Measurements from ENCODE around the gene IFIH1. TPM values are rescaled to one million over a fixed set of nuclear protein-coding genes. Genes with fewer than 3 reads are reported as not detected.

Gene IFIH1
- total and polyA plus RNA-seq, 2 experiments from 2014 or later = 1.7 to 10.1 TPM

DNA sequence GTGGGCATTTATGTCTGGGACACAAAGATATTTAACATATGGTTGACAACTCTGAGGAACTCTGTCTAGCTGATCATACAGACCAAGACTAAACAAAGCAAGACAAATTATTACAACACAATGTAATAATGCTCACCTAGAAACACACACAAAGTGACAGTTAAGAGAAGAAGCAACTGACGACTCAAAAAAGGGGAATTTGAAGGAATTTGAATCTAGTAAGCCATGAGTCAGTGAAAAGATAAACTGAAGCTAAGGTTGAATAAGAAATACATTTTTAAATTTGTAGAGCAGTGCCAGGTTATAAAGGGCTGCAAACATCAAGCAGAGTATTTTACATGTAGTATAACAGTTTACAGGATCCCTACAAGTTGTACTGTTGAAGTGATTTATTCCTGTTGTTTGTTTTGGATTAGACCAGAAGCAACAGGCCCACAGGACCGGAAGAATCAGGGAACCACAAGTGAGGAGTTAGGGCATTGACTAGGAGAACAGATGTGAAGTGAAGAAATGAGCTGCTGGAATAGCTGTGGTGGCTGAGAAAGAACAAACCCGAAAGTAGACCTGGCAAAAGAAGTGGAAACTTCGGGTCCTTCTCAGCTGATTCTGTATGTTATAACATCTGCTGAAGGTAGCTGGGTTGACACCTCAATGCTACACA is 35.6 kb downstream of the IFIH1 start:
- H3K27me3 ChIP-seq = no peaks in the 10 kb centered on the region
- H3K27ac ChIP-seq = no peak overlapping the region
- WGBS (ENCODE audit: low lambda C conversion rate, missing lambda C conversion rate) = 87% methylated on average over 4 of the region's 4 CpGs
- no peak for TF ChIP-seq EZH2 (IDR thresholded peaks at IDR 0.05; ENCODE audit: borderline replicate concordance)
- no peak for TF ChIP-seq EZH2phosphoT487 (IDR thresholded peaks at IDR 0.05; ENCODE audit: low read depth, severe bottlenecking, unreplicated experiment)
- TF ChIP-seq, protein P1, sequence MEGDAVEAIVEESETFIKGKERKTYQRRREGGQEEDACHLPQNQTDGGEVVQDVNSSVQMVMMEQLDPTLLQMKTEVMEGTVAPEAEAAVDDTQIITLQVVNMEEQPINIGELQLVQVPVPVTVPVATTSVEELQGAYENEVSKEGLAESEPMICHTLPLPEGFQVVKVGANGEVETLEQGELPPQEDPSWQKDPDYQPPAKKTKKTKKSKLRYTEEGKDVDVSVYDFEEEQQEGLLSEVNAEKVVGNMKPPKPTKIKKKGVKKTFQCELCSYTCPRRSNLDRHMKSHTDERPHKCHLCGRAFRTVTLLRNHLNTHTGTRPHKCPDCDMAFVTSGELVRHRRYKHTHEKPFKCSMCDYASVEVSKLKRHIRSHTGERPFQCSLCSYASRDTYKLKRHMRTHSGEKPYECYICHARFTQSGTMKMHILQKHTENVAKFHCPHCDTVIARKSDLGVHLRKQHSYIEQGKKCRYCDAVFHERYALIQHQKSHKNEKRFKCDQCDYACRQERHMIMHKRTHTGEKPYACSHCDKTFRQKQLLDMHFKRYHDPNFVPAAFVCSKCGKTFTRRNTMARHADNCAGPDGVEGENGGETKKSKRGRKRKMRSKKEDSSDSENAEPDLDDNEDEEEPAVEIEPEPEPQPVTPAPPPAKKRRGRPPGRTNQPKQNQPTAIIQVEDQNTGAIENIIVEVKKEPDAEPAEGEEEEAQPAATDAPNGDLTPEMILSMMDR (IDR thresholded peaks at IDR 0.05; ENCODE audit: poor library complexity) = no peak
- no peak overlapping the region for H2AFZ ChIP-seq
- no peak overlapping the region for H3K4me3 ChIP-seq
- H3K9me3 ChIP-seq (ENCODE audit: low read depth) = no peaks in the 10 kb centered on the region
- H4K20me1 ChIP-seq (ENCODE audit: insufficient read depth, poor library complexity, severe bottlenecking) = no peaks in the 10 kb centered on the region
- no peaks in the 10 kb centered on the region for H3K4me1 ChIP-seq (ENCODE audit: insufficient read depth)
- H3K9me2 ChIP-seq (replicated peaks; ENCODE audit: insufficient read depth) = no peaks in the 10 kb centered on the region
- no peaks in the 10 kb centered on the region for H3K79me2 ChIP-seq
- no peak overlapping the region for H3K4me2 ChIP-seq
- DNase-seq (ENCODE audit: low spot score) = no peak
- H3K36me3 ChIP-seq (replicated peaks; ENCODE audit: insufficient read depth, low read depth) = no peaks in the 10 kb centered on the region

DNA sequence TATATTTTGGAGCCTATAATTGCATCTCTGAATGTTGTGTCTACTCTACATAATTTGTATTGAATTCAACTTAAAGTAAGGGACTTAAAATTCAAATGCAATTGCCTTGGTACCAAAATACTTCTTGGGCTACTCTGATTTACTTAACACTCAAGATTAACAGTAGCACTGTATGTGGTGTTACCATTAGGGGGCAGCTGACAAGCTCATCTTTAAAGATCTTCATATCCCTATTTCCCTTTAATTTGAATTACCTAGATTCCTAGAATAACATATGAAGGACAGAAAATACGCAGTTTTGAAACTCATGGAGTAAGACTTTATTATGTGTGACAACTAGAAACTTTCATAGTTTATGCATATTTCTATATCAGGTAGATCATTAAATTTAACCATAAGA is 37.8 kb downstream of the IFIH1 start:
- H3K27me3 ChIP-seq = no peaks in the 10 kb centered on the region
- TF ChIP-seq EZH2 (IDR thresholded peaks at IDR 0.05; ENCODE audit: borderline replicate concordance) (no peak), EZH2phosphoT487 (IDR thresholded peaks at IDR 0.05; ENCODE audit: low read depth, severe bottlenecking, unreplicated experiment) (no peak)
- TF ChIP-seq, protein P1 (IDR thresholded peaks at IDR 0.05; ENCODE audit: poor library complexity) = no peak
- no peak for DNase-seq (ENCODE audit: low spot score)

DNA sequence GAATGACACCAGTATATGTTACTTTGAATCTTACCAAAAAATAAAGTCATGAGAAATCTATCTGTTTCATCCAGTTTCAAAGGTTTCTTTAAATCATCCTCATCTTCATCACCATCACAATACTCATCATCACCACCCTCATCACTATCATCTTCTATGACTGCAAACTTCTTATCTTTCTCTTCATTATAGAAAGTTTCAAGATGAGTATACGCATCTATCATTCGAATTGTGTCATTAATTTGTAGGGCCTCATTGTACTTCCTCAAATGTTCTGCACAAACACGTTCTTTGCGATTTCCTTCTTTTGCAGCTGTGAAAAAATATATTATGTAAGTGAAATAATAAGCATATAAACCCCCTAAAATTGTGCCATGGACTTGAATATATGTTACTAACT is 41.1 kb downstream of the IFIH1 start:
- no peaks in the 10 kb centered on the region for H3K9me2 ChIP-seq (replicated peaks; ENCODE audit: insufficient read depth)
- TF ChIP-seq, protein P1 (IDR thresholded peaks at IDR 0.05; ENCODE audit: poor library complexity) = no peak
- no peak for TF ChIP-seq EZH2phosphoT487 (IDR thresholded peaks at IDR 0.05; ENCODE audit: low read depth, severe bottlenecking, unreplicated experiment)
- no peak for TF ChIP-seq EZH2 (IDR thresholded peaks at IDR 0.05; ENCODE audit: borderline replicate concordance)
- H3K4me3 ChIP-seq = no peak overlapping the region
- DNase-seq (ENCODE audit: low spot score) = no peak
- no peak overlapping the region for H3K4me2 ChIP-seq
- H3K27ac ChIP-seq = no peak overlapping the region
- H3K36me3 ChIP-seq (replicated peaks; ENCODE audit: insufficient read depth, low read depth) = no peaks in the 10 kb centered on the region
- no peaks in the 10 kb centered on the region for H3K79me2 ChIP-seq
- no peaks in the 10 kb centered on the region for H3K4me1 ChIP-seq (ENCODE audit: insufficient read depth)
- no peaks in the 10 kb centered on the region for H3K9me3 ChIP-seq (ENCODE audit: low read depth)
- H4K20me1 ChIP-seq (ENCODE audit: insufficient read depth, poor library complexity, severe bottlenecking) = no peaks in the 10 kb centered on the region
- no peak overlapping the region for H2AFZ ChIP-seq
- no peaks in the 10 kb centered on the region for H3K27me3 ChIP-seq
- WGBS (ENCODE audit: low lambda C conversion rate, missing lambda C conversion rate) = 90% methylated on average over 4 of the region's 4 CpGs

More for the DNA sequence above, 37.8 kb downstream of the IFIH1 start:
- Histone ChIP-seq H3K9me3 (ENCODE audit: low read depth) (no peaks in the 10 kb centered on the region), H3K4me1 (ENCODE audit: insufficient read depth) (no peaks in the 10 kb centered on the region), H3K27ac (no peak overlapping the region), H3K36me3 (replicated peaks; ENCODE audit: insufficient read depth, low read depth) (no peaks in the 10 kb centered on the region), H3K4me3 (no peak overlapping the region), H3K4me2 (no peak overlapping the region), H2AFZ (no peak overlapping the region), H3K79me2 (no peaks in the 10 kb centered on the region), H4K20me1 (ENCODE audit: insufficient read depth, poor library complexity, severe bottlenecking) (no peaks in the 10 kb centered on the region), H3K9me2 (replicated peaks; ENCODE audit: insufficient read depth) (no peaks in the 10 kb centered on the region)
- 88% methylated on average over 1 of the region's 1 CpG for WGBS (ENCODE audit: low lambda C conversion rate, missing lambda C conversion rate)

Data from hepatocyte (in vitro differentiated cells).